GM10266 (cell line): Measurements from ENCODE around the gene RAB36.

Experiments
- DNase-seq: peaks from one replicate; pipeline ENCODE4 v3.0.0; 2012; ENCODE audit errors: extremely low spot score
- CTCF ChIP-seq: IDR thresholded peaks from 2 replicates; pipeline ENCODE4 v1.5.1; 2012; ENCODE audit warnings: mild to moderate bottlenecking, low read depth; ENCODE audit not compliant: control insufficient read depth, insufficient read depth; ENCODE audit errors: missing control alignments

The RAB36 gene

GRCh38 chr22:23137468-23137867 lies 7.8 kb upstream of the RAB36 start:
- no peak for TF ChIP-seq CTCF

GRCh38 chr22:23137905-23138561 lies 7.2 kb upstream of the RAB36 start:
- TF ChIP-seq CTCF, result no peak
- peak; percentile 64 for DNase-seq

More at GRCh38 chr22:23137468-23137867, 7.8 kb upstream of the RAB36 start:
- DNase-seq, result no peak

GRCh38 chr22:23138584-23139435 lies 6.5 kb upstream of the RAB36 start:
- no peak for TF ChIP-seq CTCF
- no peak for DNase-seq

GRCh38 chr22:23140385-23140784 lies 4.9 kb upstream of the RAB36 start:
- DNase-seq, result no peak
- TF ChIP-seq CTCF, result no peak

- no peak for DNase-seq
Observed at GRCh38 chr22:23142546-23143105, 2.7 kb upstream of the RAB36 start.

GRCh38 chr22:23143119-23143518 lies 2.2 kb upstream of the RAB36 start:
- no peak for TF ChIP-seq CTCF
- DNase-seq, result no peak

More at GRCh38 chr22:23142546-23143105, 2.7 kb upstream of the RAB36 start:
- TF ChIP-seq CTCF, result no peak

- no peak for DNase-seq
- no peak for TF ChIP-seq CTCF
Observed at GRCh38 chr22:23144432-23144831, 845 bp upstream of the RAB36 start.
